SU-DHL-6 (cell line): ENCODE measurements around the gene MEX3D.

ENCODE experiments used
- H2AFZ ChIP-seq: fragments of 200-600 bp; sonication (generic); 2 replicates; pipeline ENCODE4 v1.6.1; 2014; ENCODE audit warnings: low read depth, mild to moderate bottlenecking, moderate library complexity, mixed read lengths, antibody characterized with exemption, low read length; ENCODE audit not compliant: severe bottlenecking
- H3F3A ChIP-seq: fragments of 200-600 bp; shearing (Covaris generic); 2 replicates; pipeline ENCODE4 v1.6.0; 2016; ENCODE audit warnings: antibody characterized with exemption, mild to moderate bottlenecking; ENCODE audit not compliant: insufficient read depth
- H3K27ac ChIP-seq: fragments of 200-600 bp; sonication (generic); 2 replicates; pipeline ENCODE4 v1.5.1; 2016; ENCODE audit warnings: low read depth, mild to moderate bottlenecking, low read length, moderate library complexity, mixed read lengths
- H3K27me3 ChIP-seq: fragments of 200-600 bp; sonication (generic), shearing (Covaris generic); 2 replicates; pipeline ENCODE4 v1.6.0; 2014; ENCODE audit warnings: mild to moderate bottlenecking, low read length
- H3K36me3 ChIP-seq: fragments of 200-600 bp; sonication (generic); 2 replicates; pipeline ENCODE4 v1.6.1; 2014; ENCODE audit warnings: mild to moderate bottlenecking, low read length, mixed read lengths
- H3K4me2 ChIP-seq: fragments of 300-600, 200-600 bp; shearing (Covaris generic), sonication (generic); 2 replicates; pipeline ENCODE4 v1.6.0; 2014; ENCODE audit warnings: low read length, low read depth, mild to moderate bottlenecking; ENCODE audit not compliant: poor library complexity, severe bottlenecking
- H3K4me3 ChIP-seq: fragments of 200-600 bp; sonication (generic); 2 replicates; pipeline ENCODE4 v1.5.1; 2014; ENCODE audit warnings: antibody characterized with exemption, low read length, mild to moderate bottlenecking, mixed read lengths; ENCODE audit not compliant: insufficient read depth, poor library complexity, severe bottlenecking
- H3K79me2 ChIP-seq: fragments of 200-600 bp; sonication (generic); 2 replicates; pipeline ENCODE4 v1.6.1; 2014; ENCODE audit warnings: mild to moderate bottlenecking, low read length, moderate library complexity; ENCODE audit not compliant: insufficient read depth
- H3K9ac ChIP-seq: fragments of 200-600 bp; sonication (generic); 2 replicates; pipeline ENCODE4 v1.7.0; 2014; ENCODE audit warnings: mild to moderate bottlenecking, low read length
- H3K9me2 ChIP-seq: fragments of 200-600 bp; sonication (generic); replicated peaks from 2 replicates; pipeline ENCODE4 v1.6.1; 2014; ENCODE audit warnings: low read length; ENCODE audit not compliant: insufficient read depth
- H3K9me3 ChIP-seq: fragments of 200-600 bp; sonication (generic); 2 replicates; pipeline ENCODE4 v1.6.1; 2014; ENCODE audit warnings: low read length, mixed read lengths; ENCODE audit not compliant: insufficient read depth
- H4K20me1 ChIP-seq: fragments of 200-600 bp; sonication (generic); 2 replicates; pipeline ENCODE4 v1.6.1; 2014; ENCODE audit warnings: low read depth, mild to moderate bottlenecking, antibody characterized with exemption, low read length, moderate library complexity, mixed read lengths
- CTCF ChIP-seq: fragments of 200-600 bp; sonication (generic); IDR thresholded peaks from one replicate; pipeline ENCODE4 v1.5.1; 2017; ENCODE audit warnings: antibody characterized with exemption, mild to moderate bottlenecking, low read length, moderate library complexity; ENCODE audit not compliant: insufficient read depth, poor library complexity, severe bottlenecking
- EZH2phosphoT487 ChIP-seq: fragments of 200-600 bp; sonication (generic), shearing (Covaris generic); conservative IDR thresholded peaks from 2 replicates; pipeline ENCODE4 v1.6.1; 2018; ENCODE audit warnings: mild to moderate bottlenecking, antibody characterized with exemption, low read length, moderate library complexity, mixed read lengths

MEX3D gene

GRCh38 chr19:1612114-1613086 lies 44.3 kb upstream of the MEX3D start:
- no peak for TF ChIP-seq EZH2phosphoT487
- TF ChIP-seq CTCF: no peak
- Histone ChIP-seq H3F3A (peaks cover 48% of the 10 kb centered on the region), H3K9me3 (no peaks in the 10 kb centered on the region), H4K20me1 (no peaks in the 10 kb centered on the region), H3K9ac (no peak overlapping the region), H3K4me2 (no peak overlapping the region), H3K9me2 (no peaks in the 10 kb centered on the region), H3K36me3 (peaks cover 17% of the 10 kb centered on the region; the same call in 1 of the 2 replicates), H2AFZ (no peak overlapping the region), H3K27me3 (no peaks in the 10 kb centered on the region), H3K27ac (no peak overlapping the region), H3K4me3 (no peak overlapping the region), H3K79me2 (no peaks in the 10 kb centered on the region)

DNA sequence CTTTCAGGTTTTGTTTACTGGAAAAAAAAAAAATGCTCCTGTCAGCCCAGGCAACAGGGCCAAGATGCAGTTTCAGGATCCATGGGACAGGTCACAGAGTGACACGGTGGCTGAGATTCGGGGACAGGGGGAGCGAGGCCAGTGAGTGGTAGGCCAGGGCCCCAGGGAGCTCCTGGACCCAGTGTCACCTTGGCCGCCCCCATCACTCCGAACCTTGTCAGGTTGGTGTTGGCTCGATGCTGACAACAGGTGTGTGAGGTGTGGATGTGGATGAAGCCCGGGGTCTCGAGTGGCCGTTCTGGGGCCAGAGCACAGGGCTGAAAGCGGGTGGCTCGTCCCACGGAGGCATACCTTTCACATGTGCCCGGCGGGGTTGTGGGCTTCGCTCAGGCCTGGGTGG lies 43.2 kb upstream of the MEX3D start:
- Histone ChIP-seq H3K4me2 (no peak overlapping the region), H3K9me2 (no peaks in the 10 kb centered on the region), H3K36me3 (peaks cover 10% of the 10 kb centered on the region; the same call in 1 of the 2 replicates), H3K27me3 (no peaks in the 10 kb centered on the region), H2AFZ (no peak overlapping the region), H3K9me3 (no peaks in the 10 kb centered on the region), H3K27ac (peak overlapping the region; percentile 29; the same call in 1 of the 2 replicates), H3K9ac (no peak overlapping the region), H3F3A (peaks cover 53% of the 10 kb centered on the region), H3K79me2 (no peaks in the 10 kb centered on the region), H3K4me3 (no peak overlapping the region), H4K20me1 (no peaks in the 10 kb centered on the region)
- TF ChIP-seq CTCF (no peak), EZH2phosphoT487 (no peak)

GRCh38 chr19:1610579-1610978 lies 42.5 kb upstream of the MEX3D start:
- Histone ChIP-seq H3K79me2 (no peaks in the 10 kb centered on the region), H3K9ac (no peak overlapping the region), H3K4me2 (no peak overlapping the region), H4K20me1 (no peaks in the 10 kb centered on the region), H3F3A (peaks cover 60% of the 10 kb centered on the region), H3K27ac (peak overlapping the region; percentile 29; the same call in 1 of the 2 replicates), H3K36me3 (peaks cover 6% of the 10 kb centered on the region; the same call in 1 of the 2 replicates), H3K9me2 (no peaks in the 10 kb centered on the region), H2AFZ (no peak overlapping the region), H3K9me3 (no peaks in the 10 kb centered on the region), H3K4me3 (no peak overlapping the region), H3K27me3 (no peaks in the 10 kb centered on the region)
- no peak for TF ChIP-seq EZH2phosphoT487
- TF ChIP-seq CTCF: no peak
